ENCODE data around the gene ZNF534.
"Not testable (repeated sequence)": the region's sequence is repeated elsewhere in the genome, so short reads cannot be mapped to it uniquely, and the experiment has no call there.

Gene ZNF534

DNA sequence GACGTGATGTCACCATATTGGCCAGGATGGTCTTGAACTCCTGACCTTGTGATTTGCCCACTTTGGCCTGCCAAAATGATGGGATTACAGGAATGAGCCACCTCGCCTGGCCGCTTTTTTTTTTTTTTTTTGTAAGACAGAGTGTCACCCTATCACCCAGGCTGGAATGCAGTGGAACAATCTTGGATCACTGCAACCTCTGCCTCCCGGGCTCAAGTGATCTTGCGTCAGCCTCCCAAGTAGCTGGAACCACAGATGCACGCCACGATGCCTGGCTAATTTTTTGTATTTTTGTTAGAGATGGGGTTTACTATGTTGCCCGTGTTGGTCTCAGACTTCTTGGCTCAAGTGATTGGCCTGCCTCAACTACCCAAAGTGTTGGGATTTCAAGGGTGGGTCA is 69.6 kb downstream of the ZNF534 start:
- no peak for DNase-seq (ENCODE audit: low read depth)

DNA sequence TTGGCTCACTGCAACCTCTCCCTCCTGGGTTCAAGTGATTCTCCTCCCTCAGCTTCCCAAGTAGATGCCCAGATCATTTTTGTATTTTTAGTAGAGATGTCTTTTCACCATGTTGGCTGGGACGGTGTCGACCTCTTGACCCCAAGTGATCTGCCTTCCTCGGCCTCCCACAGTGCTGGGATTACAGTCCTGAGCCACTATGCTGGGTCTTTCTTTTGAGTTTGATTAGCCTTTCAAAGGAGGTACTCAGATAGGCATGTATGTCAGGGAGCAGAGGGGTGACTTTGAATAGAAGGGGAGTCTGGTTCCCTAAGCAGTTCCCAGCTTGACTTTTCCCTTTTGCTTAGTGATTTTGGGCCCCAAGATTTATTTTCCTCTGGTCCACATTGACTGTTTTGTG is 71.5 kb downstream of the ZNF534 start:
- not testable (repeated sequence) for DNase-seq (ENCODE audit: low read depth)

DNA sequence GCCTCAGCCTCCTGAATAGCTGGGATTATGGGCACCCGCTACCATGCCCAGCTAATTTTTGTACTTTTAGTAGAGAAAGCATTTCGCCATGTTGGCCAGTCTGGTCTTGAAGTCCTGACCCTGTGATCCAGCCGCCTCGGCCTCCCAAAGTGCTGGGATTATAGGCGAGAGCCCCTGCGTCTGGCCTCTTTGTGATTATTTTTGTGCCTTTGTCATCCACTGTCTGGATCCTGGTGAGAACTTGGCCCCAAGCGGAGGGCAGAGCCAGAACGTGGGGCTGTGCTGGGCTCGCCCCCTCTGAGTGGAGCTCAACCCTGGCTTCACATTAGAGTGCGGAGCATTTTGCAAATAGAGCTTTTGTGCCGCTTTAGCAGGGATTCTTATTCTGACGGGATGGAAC is 72.0 kb downstream of the ZNF534 start:
- not testable (repeated sequence) for DNase-seq (ENCODE audit: low read depth)

Data from stimulated activated CD8-positive, alpha-beta memory T cell treated with anti-CD3 and anti-CD28 coated beads, Interleukin-15, amount 100 ng/mL, for 1 hour (primary cell).